WERI-Rb-1 (cell line): ENCODE results near the gene PDE6A.

Experiments
- DNase-seq: peaks from one replicate; pipeline ENCODE4 v3.0.0-alpha.2; 2020
- H3K27ac ChIP-seq: fragments of 250-450 bp; sonication (Bioruptor Pico); 2 replicates; pipeline ENCODE4 v1.5.1; 2020; ENCODE audit warnings: mild to moderate bottlenecking, moderate library complexity
- H3K27me3 ChIP-seq: fragments of 250-450 bp; sonication (Bioruptor Pico); 2 replicates; pipeline ENCODE4 v1.5.1; 2021; ENCODE audit warnings: mild to moderate bottlenecking, low read depth, moderate library complexity; ENCODE audit not compliant: insufficient read depth, severe bottlenecking
- H3K36me3 ChIP-seq: fragments of 250-450 bp; sonication (Bioruptor Pico); 2 replicates; pipeline ENCODE4 v1.5.1; 2020; ENCODE audit warnings: mild to moderate bottlenecking, moderate library complexity
- H3K4me3 ChIP-seq: 2 replicates; pipeline ENCODE4 v1.5.1; 2011; ENCODE audit warnings: low read depth, mild to moderate bottlenecking, control low read depth, low read length
- H3K9me3 ChIP-seq: fragments of 250-450 bp; sonication (Bioruptor Pico); 2 replicates; pipeline ENCODE4 v1.5.1; 2021; ENCODE audit warnings: mild to moderate bottlenecking, moderate library complexity; ENCODE audit not compliant: severe bottlenecking
- TF ChIP-seq, protein P1 (sequence below): IDR thresholded peaks from 2 replicates; pipeline ENCODE4 v1.5.1; 2011; ENCODE audit warnings: low read depth, mild to moderate bottlenecking, control low read depth, inconsistent platforms, low read length

The PDE6A gene

DNA sequence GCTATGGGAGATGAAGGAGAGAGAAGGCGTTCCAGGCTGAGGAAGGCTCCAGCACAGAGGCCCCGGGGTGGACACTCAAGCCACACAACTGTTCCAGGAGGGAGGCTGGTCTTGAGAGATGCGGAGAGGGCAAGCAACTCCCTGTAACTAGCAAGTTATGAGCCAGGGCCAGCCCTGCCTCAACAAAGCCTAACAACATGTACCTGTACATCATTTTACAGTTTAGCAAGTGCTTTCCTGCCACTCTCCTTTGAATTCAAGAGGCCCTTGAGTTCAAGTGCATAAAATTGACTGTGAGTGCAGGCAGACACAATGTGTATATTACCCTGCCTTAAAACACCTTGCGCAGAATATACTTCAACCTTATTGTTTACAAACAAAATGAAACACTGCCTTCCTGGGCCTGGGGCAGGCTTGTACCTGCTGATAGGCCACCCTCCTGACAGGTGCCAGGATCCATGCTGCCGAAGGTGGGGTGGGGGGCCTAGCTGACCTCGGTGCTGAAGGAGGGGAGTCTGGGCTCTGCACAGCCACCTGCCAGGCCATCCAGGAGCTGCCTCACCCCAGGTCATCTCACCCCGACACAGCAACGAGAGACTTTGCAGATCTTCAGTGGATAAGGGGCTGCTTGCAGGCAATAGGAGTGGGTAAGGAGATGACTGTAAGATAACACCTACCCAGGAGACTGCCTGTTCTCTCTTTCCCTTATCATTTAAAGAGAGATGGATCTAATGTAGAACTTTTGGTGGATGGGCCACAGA lies 134.5 kb downstream of the PDE6A start:
- no peak overlapping the region for H3K27ac ChIP-seq
- TF ChIP-seq, protein P1, sequence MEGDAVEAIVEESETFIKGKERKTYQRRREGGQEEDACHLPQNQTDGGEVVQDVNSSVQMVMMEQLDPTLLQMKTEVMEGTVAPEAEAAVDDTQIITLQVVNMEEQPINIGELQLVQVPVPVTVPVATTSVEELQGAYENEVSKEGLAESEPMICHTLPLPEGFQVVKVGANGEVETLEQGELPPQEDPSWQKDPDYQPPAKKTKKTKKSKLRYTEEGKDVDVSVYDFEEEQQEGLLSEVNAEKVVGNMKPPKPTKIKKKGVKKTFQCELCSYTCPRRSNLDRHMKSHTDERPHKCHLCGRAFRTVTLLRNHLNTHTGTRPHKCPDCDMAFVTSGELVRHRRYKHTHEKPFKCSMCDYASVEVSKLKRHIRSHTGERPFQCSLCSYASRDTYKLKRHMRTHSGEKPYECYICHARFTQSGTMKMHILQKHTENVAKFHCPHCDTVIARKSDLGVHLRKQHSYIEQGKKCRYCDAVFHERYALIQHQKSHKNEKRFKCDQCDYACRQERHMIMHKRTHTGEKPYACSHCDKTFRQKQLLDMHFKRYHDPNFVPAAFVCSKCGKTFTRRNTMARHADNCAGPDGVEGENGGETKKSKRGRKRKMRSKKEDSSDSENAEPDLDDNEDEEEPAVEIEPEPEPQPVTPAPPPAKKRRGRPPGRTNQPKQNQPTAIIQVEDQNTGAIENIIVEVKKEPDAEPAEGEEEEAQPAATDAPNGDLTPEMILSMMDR: no peak
- H3K27me3 ChIP-seq: no peaks in the 10 kb centered on the region
- no peak for DNase-seq
- H3K36me3 ChIP-seq: no peaks in the 10 kb centered on the region
- no peak overlapping the region for H3K4me3 ChIP-seq
- H3K9me3 ChIP-seq: no peaks in the 10 kb centered on the region

DNA sequence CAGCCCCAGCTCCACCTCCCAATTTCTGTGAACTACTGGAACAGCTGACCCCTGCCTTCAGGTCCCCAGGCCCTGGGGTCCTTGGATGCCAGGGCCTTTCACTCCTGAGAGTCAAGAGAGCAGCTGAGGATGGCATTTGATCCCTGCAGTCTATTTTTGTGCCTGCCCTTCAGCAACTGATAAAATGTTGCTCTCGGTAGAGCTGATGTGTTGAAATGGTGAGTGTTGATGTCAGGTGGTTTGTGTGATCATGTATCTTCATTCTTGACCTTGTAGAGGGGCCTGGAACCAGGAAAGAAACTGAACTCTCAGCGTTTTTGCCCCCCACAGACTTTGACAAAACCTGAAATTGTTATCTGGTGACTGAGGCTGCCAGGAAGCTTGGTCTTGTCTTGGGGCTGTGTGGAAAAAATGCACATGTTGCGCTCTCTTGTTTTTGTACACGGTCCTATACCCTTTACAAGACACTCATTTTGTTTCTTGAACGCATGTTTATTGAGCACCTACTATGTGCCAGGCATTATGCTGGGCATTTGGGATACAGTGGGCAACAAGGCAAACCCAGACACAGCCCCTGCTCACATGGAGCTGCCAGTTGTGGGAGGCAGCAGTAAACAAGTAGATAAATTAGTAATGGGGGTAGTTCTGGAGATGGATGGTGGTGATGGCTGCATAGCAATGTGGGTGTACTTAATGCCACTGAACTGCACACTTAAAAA lies 136.2 kb downstream of the PDE6A start:
- Histone ChIP-seq H3K27ac (no peak overlapping the region), H3K4me3 (no peak overlapping the region), H3K27me3 (no peaks in the 10 kb centered on the region), H3K36me3 (no peaks in the 10 kb centered on the region), H3K9me3 (no peaks in the 10 kb centered on the region)
- DNase-seq: no peak
- TF ChIP-seq, protein P1: no peak
